ENCODE data around the gene DNAJC6. TPM values are rescaled to one million over a fixed set of nuclear protein-coding genes. Genes with fewer than 3 reads are reported as not detected.

Gene DNAJC6
- 4.4 and 8.3 TPM in 2 replicates for total RNA-seq

- DNase-seq (ENCODE audit: low read depth), result no peak
- TF ChIP-seq, protein P1, sequence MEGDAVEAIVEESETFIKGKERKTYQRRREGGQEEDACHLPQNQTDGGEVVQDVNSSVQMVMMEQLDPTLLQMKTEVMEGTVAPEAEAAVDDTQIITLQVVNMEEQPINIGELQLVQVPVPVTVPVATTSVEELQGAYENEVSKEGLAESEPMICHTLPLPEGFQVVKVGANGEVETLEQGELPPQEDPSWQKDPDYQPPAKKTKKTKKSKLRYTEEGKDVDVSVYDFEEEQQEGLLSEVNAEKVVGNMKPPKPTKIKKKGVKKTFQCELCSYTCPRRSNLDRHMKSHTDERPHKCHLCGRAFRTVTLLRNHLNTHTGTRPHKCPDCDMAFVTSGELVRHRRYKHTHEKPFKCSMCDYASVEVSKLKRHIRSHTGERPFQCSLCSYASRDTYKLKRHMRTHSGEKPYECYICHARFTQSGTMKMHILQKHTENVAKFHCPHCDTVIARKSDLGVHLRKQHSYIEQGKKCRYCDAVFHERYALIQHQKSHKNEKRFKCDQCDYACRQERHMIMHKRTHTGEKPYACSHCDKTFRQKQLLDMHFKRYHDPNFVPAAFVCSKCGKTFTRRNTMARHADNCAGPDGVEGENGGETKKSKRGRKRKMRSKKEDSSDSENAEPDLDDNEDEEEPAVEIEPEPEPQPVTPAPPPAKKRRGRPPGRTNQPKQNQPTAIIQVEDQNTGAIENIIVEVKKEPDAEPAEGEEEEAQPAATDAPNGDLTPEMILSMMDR (IDR thresholded peaks at IDR 0.05; ENCODE audit: insufficient read depth, low read length, poor library complexity, severe bottlenecking), result no peak
- no peaks in the 10 kb centered on the region for H3K36me3 ChIP-seq (ENCODE audit: control insufficient read depth, insufficient read depth, low read length)
- H3K4me3 ChIP-seq (ENCODE audit: low read depth, low read length), result peak within 1 kb of the TSS; percentile 44
- H3K27me3 ChIP-seq (ENCODE audit: control insufficient read depth, insufficient read depth, low read length), result peaks cover 4% of the 10 kb centered on the region
Measured at GRCh38 chr1:65309304-65310077, at the start of gene DNAJC6. DNAJC6 (plus strand) TSS chr1:65309543; CDS start chr1:65309746, 203 bp downstream.

GRCh38 chr1:65259816-65260215, 49.5 kb upstream of the DNAJC6 start:
- no peaks in the 10 kb centered on the region for H3K27me3 ChIP-seq (ENCODE audit: control insufficient read depth, insufficient read depth, low read length)
- H3K36me3 ChIP-seq (ENCODE audit: control insufficient read depth, insufficient read depth, low read length), result no peaks in the 10 kb centered on the region
- H3K4me3 ChIP-seq (ENCODE audit: low read depth, low read length), result no peak overlapping the region
- DNase-seq (ENCODE audit: low read depth), result no peak
- TF ChIP-seq, protein P1 (IDR thresholded peaks at IDR 0.05; ENCODE audit: insufficient read depth, low read length, poor library complexity, severe bottlenecking), result no peak

GRCh38 chr1:65260851-65261473, 48.4 kb upstream of the DNAJC6 start:
- DNase-seq (ENCODE audit: low read depth), result peak; percentile 80
- Histone ChIP-seq H3K4me3 (ENCODE audit: low read depth, low read length) (no peak overlapping the region), H3K36me3 (ENCODE audit: control insufficient read depth, insufficient read depth, low read length) (no peaks in the 10 kb centered on the region), H3K27me3 (ENCODE audit: control insufficient read depth, insufficient read depth, low read length) (no peaks in the 10 kb centered on the region)
- TF ChIP-seq, protein P1 (IDR thresholded peaks at IDR 0.05; ENCODE audit: insufficient read depth, low read length, poor library complexity, severe bottlenecking), result no peak

- no peak for DNase-seq (ENCODE audit: low read depth)
- Histone ChIP-seq H3K36me3 (ENCODE audit: control insufficient read depth, insufficient read depth, low read length) (no peaks in the 10 kb centered on the region), H3K4me3 (ENCODE audit: low read depth, low read length) (no peak overlapping the region), H3K27me3 (ENCODE audit: control insufficient read depth, insufficient read depth, low read length) (no peaks in the 10 kb centered on the region)
- TF ChIP-seq, protein P1 (IDR thresholded peaks at IDR 0.05; ENCODE audit: insufficient read depth, low read length, poor library complexity, severe bottlenecking), result no peak
Measured at GRCh38 chr1:65263286-65263685, 46.1 kb upstream of the DNAJC6 start.

GRCh38 chr1:65264197-65264929, 45.0 kb upstream of the DNAJC6 start:
- Histone ChIP-seq H3K4me3 (ENCODE audit: low read depth, low read length) (peak overlapping the region; percentile 2), H3K27me3 (ENCODE audit: control insufficient read depth, insufficient read depth, low read length) (no peaks in the 10 kb centered on the region), H3K36me3 (ENCODE audit: control insufficient read depth, insufficient read depth, low read length) (no peaks in the 10 kb centered on the region)
- TF ChIP-seq, protein P1 (IDR thresholded peaks at IDR 0.05; ENCODE audit: insufficient read depth, low read length, poor library complexity, severe bottlenecking), result no peak
- no peak for DNase-seq (ENCODE audit: low read depth)
